AG09309 (cell line): Measurements from ENCODE around the gene LRP10.

Experiments used
- DNase-seq: peaks from one replicate; pipeline ENCODE4 v3.0.0-alpha.2; 2010; ENCODE audit warnings: low read depth
- H3K4me3 ChIP-seq: 2 replicates; pipeline ENCODE4 v1.5.1; 2011; ENCODE audit warnings: mild to moderate bottlenecking, low read depth, low read length, moderate library complexity; ENCODE audit not compliant: control insufficient read depth
- CTCF ChIP-seq: IDR thresholded peaks from 2 replicates; pipeline ENCODE4 v1.5.1; 2011; ENCODE audit warnings: mild to moderate bottlenecking, low read depth, low read length, inconsistent platforms; ENCODE audit not compliant: insufficient read depth, control insufficient read depth; ENCODE audit errors: missing control alignments

LRP10 gene

GRCh38 chr14:22830443-22831010, 41.0 kb upstream of the LRP10 start:
- TF ChIP-seq CTCF, result no peak
- no peak for DNase-seq
- H3K4me3 ChIP-seq, result peak overlapping the region; percentile 60

GRCh38 chr14:22835505-22835904, 36.0 kb upstream of the LRP10 start:
- no peak overlapping the region for H3K4me3 ChIP-seq
- TF ChIP-seq CTCF, result no peak
- no peak for DNase-seq

GRCh38 chr14:22836301-22837113, 35.0 kb upstream of the LRP10 start, which contains the start of gene MMP14:
MMP14 (plus strand) TSS chr14:22836585; CDS start chr14:22836818, 233 bp downstream.
- no peak for DNase-seq
- TF ChIP-seq CTCF, result peak; percentile 66
- peak within 1 kb of the TSS; percentile 86 for H3K4me3 ChIP-seq

GRCh38 chr14:22837114-22837749, 34.3 kb upstream of the LRP10 start:
- no peak for DNase-seq
- peak overlapping the region; percentile 86 for H3K4me3 ChIP-seq
- TF ChIP-seq CTCF, result no peak

GRCh38 chr14:22837750-22838538, 33.6 kb upstream of the LRP10 start:
- H3K4me3 ChIP-seq, result peak overlapping the region; percentile 86
- DNase-seq, result no peak
- TF ChIP-seq CTCF, result peak; percentile 8

- TF ChIP-seq CTCF, result no peak
- peak overlapping the region; percentile 86 for H3K4me3 ChIP-seq
- DNase-seq, result no peak
Measured at GRCh38 chr14:22838631-22839041, 32.9 kb upstream of the LRP10 start.
